Measurements from ENCODE around the gene DUSP16. TPM values are rescaled to one million over a fixed set of nuclear protein-coding genes. Genes with fewer than 3 reads are reported as not detected.

DUSP16 gene
- polyA plus RNA-seq, 1 donor from 2014 or later = 42.5 TPM

DNA sequence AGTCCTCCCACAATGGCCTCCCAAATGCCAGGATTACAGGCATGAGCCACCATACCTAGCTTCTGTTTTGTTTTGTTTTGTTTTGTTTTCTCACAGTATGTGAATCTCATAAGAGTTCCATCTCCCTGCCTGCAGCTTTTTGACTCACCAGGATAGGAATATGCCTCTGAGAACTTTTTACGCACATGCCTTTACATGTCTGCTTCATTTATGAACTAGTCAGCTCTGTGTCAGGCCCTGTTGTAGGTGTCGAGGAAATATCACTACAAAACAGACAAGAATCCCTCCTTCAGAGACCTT is 116.8 kb downstream of the DUSP16 start (continued):
- TF ChIP-seq, protein P1, sequence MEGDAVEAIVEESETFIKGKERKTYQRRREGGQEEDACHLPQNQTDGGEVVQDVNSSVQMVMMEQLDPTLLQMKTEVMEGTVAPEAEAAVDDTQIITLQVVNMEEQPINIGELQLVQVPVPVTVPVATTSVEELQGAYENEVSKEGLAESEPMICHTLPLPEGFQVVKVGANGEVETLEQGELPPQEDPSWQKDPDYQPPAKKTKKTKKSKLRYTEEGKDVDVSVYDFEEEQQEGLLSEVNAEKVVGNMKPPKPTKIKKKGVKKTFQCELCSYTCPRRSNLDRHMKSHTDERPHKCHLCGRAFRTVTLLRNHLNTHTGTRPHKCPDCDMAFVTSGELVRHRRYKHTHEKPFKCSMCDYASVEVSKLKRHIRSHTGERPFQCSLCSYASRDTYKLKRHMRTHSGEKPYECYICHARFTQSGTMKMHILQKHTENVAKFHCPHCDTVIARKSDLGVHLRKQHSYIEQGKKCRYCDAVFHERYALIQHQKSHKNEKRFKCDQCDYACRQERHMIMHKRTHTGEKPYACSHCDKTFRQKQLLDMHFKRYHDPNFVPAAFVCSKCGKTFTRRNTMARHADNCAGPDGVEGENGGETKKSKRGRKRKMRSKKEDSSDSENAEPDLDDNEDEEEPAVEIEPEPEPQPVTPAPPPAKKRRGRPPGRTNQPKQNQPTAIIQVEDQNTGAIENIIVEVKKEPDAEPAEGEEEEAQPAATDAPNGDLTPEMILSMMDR (IDR thresholded peaks at IDR 0.05; ENCODE audit: poor library complexity, severe bottlenecking) = no peak

DNA sequence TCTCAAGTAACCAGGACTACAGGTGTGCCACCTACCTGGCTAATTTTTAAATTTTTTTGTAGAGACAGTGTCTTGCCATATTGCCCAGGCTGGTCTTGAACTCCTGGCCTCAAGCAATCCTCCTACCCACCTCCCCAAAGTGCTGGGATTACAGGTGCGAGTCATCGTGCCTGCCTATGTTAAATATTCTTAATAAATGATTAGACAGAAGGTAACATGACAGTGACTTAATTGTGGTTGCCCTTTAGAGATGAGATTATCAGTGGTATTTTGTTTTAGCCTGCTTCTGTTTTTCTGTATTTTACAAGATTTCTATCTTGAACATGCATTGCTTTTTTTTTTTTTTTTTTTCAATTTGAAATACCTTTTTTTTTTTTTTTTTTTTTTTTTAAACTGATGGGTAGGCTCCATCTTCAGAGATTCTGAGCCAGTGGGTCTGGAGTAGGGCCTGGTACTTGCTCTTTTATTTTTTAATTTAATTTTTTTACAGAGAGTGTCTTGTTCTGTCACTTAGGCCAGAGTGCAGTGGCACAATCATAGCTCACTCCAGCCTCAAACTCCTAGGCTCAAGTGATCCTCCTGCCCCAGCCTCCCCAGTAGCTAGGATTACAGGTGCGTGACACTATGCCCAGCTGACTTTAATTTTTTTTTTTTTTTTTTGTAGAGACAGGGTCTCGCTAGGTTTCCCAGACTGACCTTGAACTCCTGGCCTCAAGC is 117.3 kb downstream of the DUSP16 start:
- H3K27me3 ChIP-seq (ENCODE audit: insufficient read depth, low read depth, low read length) = no peaks in the 10 kb centered on the region
- H3K9me2 ChIP-seq (ENCODE audit: insufficient read depth, low read length) = no peaks in the 10 kb centered on the region
- H4K20me1 ChIP-seq (ENCODE audit: insufficient read depth) = no peaks in the 10 kb centered on the region
- no peaks in the 10 kb centered on the region for H3F3A ChIP-seq (ENCODE audit: insufficient read depth, low read length, poor library complexity, severe bottlenecking)
- no peaks in the 10 kb centered on the region for H3K79me2 ChIP-seq (replicated peaks; ENCODE audit: insufficient read depth, low read length)
- H3K9me3 ChIP-seq (ENCODE audit: low read length) = no peaks in the 10 kb centered on the region
- no peak overlapping the region for H2AFZ ChIP-seq (ENCODE audit: low read depth, low read length)
- H3K4me3 ChIP-seq (ENCODE audit: low read length) = no peak overlapping the region
- H3K27ac ChIP-seq (ENCODE audit: low read length) = no peak overlapping the region
- H3K36me3 ChIP-seq (ENCODE audit: insufficient read depth, low read length) = no peaks in the 10 kb centered on the region
- H3K4me2 ChIP-seq (ENCODE audit: low read length) = no peak overlapping the region
- TF ChIP-seq RAD21 (conservative IDR thresholded peaks at IDR 0.05) (no peak), TAF1 (IDR thresholded peaks at IDR 0.05; ENCODE audit: low read depth) (no peak), EZH2 (IDR thresholded peaks at IDR 0.05; ENCODE audit: borderline replicate concordance, insufficient read depth, low read length, poor library complexity, severe bottlenecking) (no peak), MXI1 (conservative IDR thresholded peaks at IDR 0.05; ENCODE audit: poor library complexity, severe bottlenecking) (no peak), POLR2AphosphoS5 (IDR thresholded peaks at IDR 0.05) (no peak), SMC3 (conservative IDR thresholded peaks at IDR 0.05; ENCODE audit: poor library complexity) (no peak), EP300 (conservative IDR thresholded peaks at IDR 0.05; ENCODE audit: poor library complexity, severe bottlenecking) (no peak)
- TF ChIP-seq, protein P1 (IDR thresholded peaks at IDR 0.05; ENCODE audit: poor library complexity, severe bottlenecking) = no peak
- TF ChIP-seq, protein P2, sequence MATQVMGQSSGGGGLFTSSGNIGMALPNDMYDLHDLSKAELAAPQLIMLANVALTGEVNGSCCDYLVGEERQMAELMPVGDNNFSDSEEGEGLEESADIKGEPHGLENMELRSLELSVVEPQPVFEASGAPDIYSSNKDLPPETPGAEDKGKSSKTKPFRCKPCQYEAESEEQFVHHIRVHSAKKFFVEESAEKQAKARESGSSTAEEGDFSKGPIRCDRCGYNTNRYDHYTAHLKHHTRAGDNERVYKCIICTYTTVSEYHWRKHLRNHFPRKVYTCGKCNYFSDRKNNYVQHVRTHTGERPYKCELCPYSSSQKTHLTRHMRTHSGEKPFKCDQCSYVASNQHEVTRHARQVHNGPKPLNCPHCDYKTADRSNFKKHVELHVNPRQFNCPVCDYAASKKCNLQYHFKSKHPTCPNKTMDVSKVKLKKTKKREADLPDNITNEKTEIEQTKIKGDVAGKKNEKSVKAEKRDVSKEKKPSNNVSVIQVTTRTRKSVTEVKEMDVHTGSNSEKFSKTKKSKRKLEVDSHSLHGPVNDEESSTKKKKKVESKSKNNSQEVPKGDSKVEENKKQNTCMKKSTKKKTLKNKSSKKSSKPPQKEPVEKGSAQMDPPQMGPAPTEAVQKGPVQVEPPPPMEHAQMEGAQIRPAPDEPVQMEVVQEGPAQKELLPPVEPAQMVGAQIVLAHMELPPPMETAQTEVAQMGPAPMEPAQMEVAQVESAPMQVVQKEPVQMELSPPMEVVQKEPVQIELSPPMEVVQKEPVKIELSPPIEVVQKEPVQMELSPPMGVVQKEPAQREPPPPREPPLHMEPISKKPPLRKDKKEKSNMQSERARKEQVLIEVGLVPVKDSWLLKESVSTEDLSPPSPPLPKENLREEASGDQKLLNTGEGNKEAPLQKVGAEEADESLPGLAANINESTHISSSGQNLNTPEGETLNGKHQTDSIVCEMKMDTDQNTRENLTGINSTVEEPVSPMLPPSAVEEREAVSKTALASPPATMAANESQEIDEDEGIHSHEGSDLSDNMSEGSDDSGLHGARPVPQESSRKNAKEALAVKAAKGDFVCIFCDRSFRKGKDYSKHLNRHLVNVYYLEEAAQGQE (IDR thresholded peaks at IDR 0.05; ENCODE audit: borderline replicate concordance) = no peak
- H3K9ac ChIP-seq (ENCODE audit: low read length) = no peak overlapping the region

Data from neural cell (in vitro differentiated cells).